Neural cell (in vitro differentiated cells): ENCODE measurements around the gene CDH16. TPM values are rescaled to one million over a fixed set of nuclear protein-coding genes. Genes with fewer than 3 reads are reported as not detected.

Source experiments
- H2AFZ ChIP-seq: fragments of 200-600, 300-800 bp; sonication (generic), shearing (Covaris generic); 2 replicates; pipeline ENCODE4 v1.6.0; 2014; ENCODE audit warnings: low read depth, mild to moderate bottlenecking, antibody characterized with exemption, low read length, moderate library complexity
- H3F3A ChIP-seq: fragments of 200-600 bp; shearing (Covaris generic); 2 replicates; pipeline ENCODE4 v1.6.1; 2016; ENCODE audit warnings: mild to moderate bottlenecking, moderate library complexity, mixed read lengths, antibody characterized with exemption, low read length; ENCODE audit not compliant: insufficient read depth, poor library complexity, severe bottlenecking
- H3K27ac ChIP-seq: fragments of 200-600, 300-800 bp; sonication (generic), shearing (Covaris generic); 2 replicates; pipeline ENCODE4 v1.5.1; 2014; ENCODE audit warnings: mild to moderate bottlenecking, low read length, moderate library complexity
- H3K27me3 ChIP-seq: fragments of 300-800, 200-600 bp; sonication (generic), shearing (Covaris generic); 2 replicates; pipeline ENCODE4 v1.6.0; 2014; ENCODE audit warnings: mild to moderate bottlenecking, low read depth, low read length, moderate library complexity; ENCODE audit not compliant: insufficient read depth
- H3K36me3 ChIP-seq: fragments of 300-800, 200-600 bp; sonication (generic), shearing (Covaris generic); 2 replicates; pipeline ENCODE4 v1.5.1; 2014; ENCODE audit warnings: mild to moderate bottlenecking, antibody characterized with exemption, low read length, moderate library complexity; ENCODE audit not compliant: insufficient read depth
- H3K4me2 ChIP-seq: fragments of 300-800, 200-600 bp; sonication (generic), shearing (Covaris generic); 2 replicates; pipeline ENCODE4 v1.6.0; 2014; ENCODE audit warnings: mild to moderate bottlenecking, low read length
- H3K4me3 ChIP-seq: fragments of 300-800, 200-600 bp; sonication (generic), shearing (Covaris generic); 2 replicates; pipeline ENCODE4 v1.5.1; 2014; ENCODE audit warnings: mild to moderate bottlenecking, low read length, moderate library complexity
- H3K79me2 ChIP-seq: fragments of 200-600 bp; shearing (Covaris generic); replicated peaks from 2 replicates; pipeline ENCODE4 v1.6.0; 2014; ENCODE audit warnings: mild to moderate bottlenecking, low read length, moderate library complexity; ENCODE audit not compliant: insufficient read depth
- H3K9ac ChIP-seq: fragments of 300-800, 200-600 bp; sonication (generic), shearing (Covaris generic); 2 replicates; pipeline ENCODE4 v1.6.1; 2016; ENCODE audit warnings: mild to moderate bottlenecking, low read length, mixed read lengths
- H3K9me2 ChIP-seq: fragments of 200-600 bp; shearing (Covaris generic); 2 replicates; pipeline ENCODE4 v1.6.1; 2016; ENCODE audit warnings: mild to moderate bottlenecking, low read length, mixed read lengths; ENCODE audit not compliant: insufficient read depth
- H3K9me3 ChIP-seq: fragments of 200-600, 300-800 bp; sonication (generic), shearing (Covaris generic); 2 replicates; pipeline ENCODE4 v1.6.1; 2016; ENCODE audit warnings: mild to moderate bottlenecking, mixed run types, low read length, moderate library complexity, mixed read lengths
- H4K20me1 ChIP-seq: fragments of 200-600 bp; shearing (Covaris generic); 2 replicates; pipeline ENCODE4 v1.6.1; 2016; ENCODE audit warnings: mild to moderate bottlenecking, mixed run types; ENCODE audit not compliant: insufficient read depth
- CTCF ChIP-seq: fragments of 450-650 bp; IDR thresholded peaks from 2 replicates; pipeline ENCODE4 v1.5.1; 2014; ENCODE audit warnings: antibody characterized with exemption, mild to moderate bottlenecking, moderate library complexity; ENCODE audit not compliant: poor library complexity, severe bottlenecking
- EP300 ChIP-seq: fragments of 450-650 bp; conservative IDR thresholded peaks from 2 replicates; pipeline ENCODE4 v1.6.1; 2014; ENCODE audit warnings: antibody characterized with exemption, mild to moderate bottlenecking, moderate library complexity; ENCODE audit not compliant: poor library complexity, severe bottlenecking
- EZH2 ChIP-seq: fragments of 200-600, 300-800 bp; shearing (Covaris generic), sonication (generic); IDR thresholded peaks from 2 replicates; pipeline ENCODE4 v1.6.1; 2014; ENCODE audit warnings: antibody characterized with exemption, low read length, borderline replicate concordance, mild to moderate bottlenecking; ENCODE audit not compliant: insufficient read depth, poor library complexity, severe bottlenecking
- MXI1 ChIP-seq: fragments of 450-650 bp; conservative IDR thresholded peaks from 2 replicates; pipeline ENCODE4 v1.6.1; 2014; ENCODE audit warnings: antibody characterized with exemption, mild to moderate bottlenecking; ENCODE audit not compliant: poor library complexity, severe bottlenecking
- POLR2AphosphoS5 ChIP-seq: IDR thresholded peaks from 2 replicates; pipeline ENCODE4 v1.6.1; 2012
- RAD21 ChIP-seq: fragments of 450-650 bp; conservative IDR thresholded peaks from 2 replicates; pipeline ENCODE4 v1.6.1; 2014; ENCODE audit warnings: antibody characterized with exemption, mild to moderate bottlenecking, moderate library complexity
- REST ChIP-seq: IDR thresholded peaks from 2 replicates; pipeline ENCODE4 v1.6.1; 2012; ENCODE audit warnings: borderline replicate concordance
- SMC3 ChIP-seq: fragments of 450-650 bp; conservative IDR thresholded peaks from 2 replicates; pipeline ENCODE4 v1.6.1; 2014; ENCODE audit warnings: antibody characterized with exemption, mild to moderate bottlenecking, moderate library complexity; ENCODE audit not compliant: poor library complexity
- TAF1 ChIP-seq: IDR thresholded peaks from 2 replicates; pipeline ENCODE4 v1.6.1; 2012; ENCODE audit warnings: low read depth
- polyA plus RNA-seq: library from polyadenylated mRNA; depleted of rRNA; stranded (reverse); fragments of >200 nt; gene quantifications from 2 replicates; pipeline ENCODE4 v1.2.3, GENCODE V29; 2014

The CDH16 gene
- polyA plus RNA-seq, 1 donor from 2014 or later = not detected

DNA sequence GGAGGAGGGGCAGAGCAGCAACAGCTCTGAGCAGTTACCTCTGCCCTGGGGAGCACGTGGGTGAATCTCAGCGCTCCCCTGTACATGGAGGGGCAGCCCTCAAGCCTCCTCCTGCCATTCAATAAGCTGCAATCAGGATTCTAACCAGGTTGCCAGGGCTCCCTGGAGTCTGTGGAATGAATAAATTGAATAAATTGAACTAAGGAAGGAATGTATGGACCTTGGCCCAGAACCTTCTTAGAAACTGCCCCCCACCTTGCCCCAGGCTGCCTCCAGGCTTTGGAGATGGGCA lies 1.6 kb upstream of the CDH16 start:
- H3K27ac ChIP-seq = no peak overlapping the region
- no peaks in the 10 kb centered on the region for H3K79me2 ChIP-seq
- H3K9me2 ChIP-seq = no peaks in the 10 kb centered on the region
- H3K27me3 ChIP-seq = peaks cover 24% of the 10 kb centered on the region
- no peaks in the 10 kb centered on the region for H3F3A ChIP-seq
- TF ChIP-seq POLR2AphosphoS5 (no peak), EP300 (no peak), REST (no peak), CTCF (no peak)
- H3K36me3 ChIP-seq = no peaks in the 10 kb centered on the region
- H3K9ac ChIP-seq = no peak overlapping the region
- no peak overlapping the region for H3K4me3 ChIP-seq
- no peaks in the 10 kb centered on the region for H3K9me3 ChIP-seq
- no peaks in the 10 kb centered on the region for H4K20me1 ChIP-seq
- no peak overlapping the region for H2AFZ ChIP-seq
- H3K4me2 ChIP-seq = no peak overlapping the region

DNA sequence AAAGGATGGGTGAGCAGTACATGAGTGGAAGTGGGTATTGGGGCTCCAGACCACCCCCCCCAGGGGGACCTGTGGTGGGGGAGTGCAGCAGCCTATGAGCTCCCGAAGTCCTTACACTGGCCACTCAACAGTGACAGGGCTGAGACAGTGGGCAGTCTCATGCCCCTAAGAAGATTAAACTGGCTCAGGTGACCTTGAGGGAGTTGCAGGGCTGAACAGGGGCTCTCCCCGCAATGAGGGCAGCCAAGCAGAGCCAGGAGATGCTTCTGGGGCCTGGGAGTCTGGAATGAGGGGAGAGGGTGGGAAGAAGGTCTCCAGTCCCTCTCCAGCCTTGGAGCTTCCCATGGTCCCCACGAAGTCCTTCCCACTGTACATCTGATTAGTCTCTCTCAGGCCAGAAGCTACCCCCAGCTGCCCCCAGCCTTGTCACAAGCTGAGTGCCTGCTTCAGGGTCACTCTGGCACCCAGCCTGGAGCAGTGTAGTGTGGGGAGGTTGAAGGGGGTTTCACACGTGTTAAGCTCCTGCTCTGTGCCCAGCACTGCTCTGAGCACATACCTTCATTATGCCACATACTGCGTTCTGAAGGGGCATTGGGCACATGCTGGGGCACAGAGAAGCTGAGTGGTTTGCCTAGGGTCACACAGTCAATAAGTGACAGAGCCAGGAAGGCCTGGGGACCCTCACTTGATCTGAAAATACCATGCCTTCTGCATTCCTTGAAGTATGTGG lies 1.0 kb upstream of the CDH16 start:
- Histone ChIP-seq H3K36me3 (no peaks in the 10 kb centered on the region), H2AFZ (no peak overlapping the region), H3K27ac (no peak overlapping the region)

GRCh38 chr16:66918355-66918754 lies 330 bp downstream of the CDH16 start:
- H3K9me3 ChIP-seq = no peaks in the 10 kb centered on the region
- no peak overlapping the region for H3K4me2 ChIP-seq
- peaks cover 6% of the 10 kb centered on the region for H3K27me3 ChIP-seq
- TF ChIP-seq EP300 (no peak), CTCF (no peak), TAF1 (no peak), RAD21 (no peak), REST (no peak), MXI1 (no peak), EZH2 (no peak), SMC3 (no peak), POLR2AphosphoS5 (no peak)
- H3K27ac ChIP-seq = no peak overlapping the region
- H3K36me3 ChIP-seq = no peaks in the 10 kb centered on the region
- H3K9ac ChIP-seq = no peak overlapping the region
- no peaks in the 10 kb centered on the region for H3K9me2 ChIP-seq
- H4K20me1 ChIP-seq = no peaks in the 10 kb centered on the region
- no peaks in the 10 kb centered on the region for H3F3A ChIP-seq
- no peaks in the 10 kb centered on the region for H3K79me2 ChIP-seq
- no peak overlapping the region for H3K4me3 ChIP-seq
- H2AFZ ChIP-seq = no peak overlapping the region

More for the DNA sequence above, 1.0 kb upstream of the CDH16 start:
- H3K79me2 ChIP-seq = no peaks in the 10 kb centered on the region
- no peaks in the 10 kb centered on the region for H4K20me1 ChIP-seq
- H3K4me3 ChIP-seq = no peak overlapping the region
- H3K9me3 ChIP-seq = no peaks in the 10 kb centered on the region
- H3K27me3 ChIP-seq = peaks cover 19% of the 10 kb centered on the region
- H3K9ac ChIP-seq = no peak overlapping the region
- no peaks in the 10 kb centered on the region for H3F3A ChIP-seq
- H3K9me2 ChIP-seq = no peaks in the 10 kb centered on the region
- no peak for TF ChIP-seq MXI1
- no peak for TF ChIP-seq EZH2
- TF ChIP-seq RAD21 = no peak
- no peak overlapping the region for H3K4me2 ChIP-seq
